PC-9 (cell line): ENCODE data around the gene ITGB6.

Experiments used
- EZH2 ChIP-seq: fragments of 200-600 bp; sonication (generic); IDR thresholded peaks from 2 replicates; pipeline ENCODE4 v1.8.0; 2017; ENCODE audit warnings: antibody characterized with exemption, low read depth
- TF ChIP-seq, protein P1 (sequence below): fragments of 200-600 bp; sonication (generic); conservative IDR thresholded peaks from 2 replicates; pipeline ENCODE4 v1.6.1; 2017; ENCODE audit warnings: mixed run types, antibody characterized with exemption, mild to moderate bottlenecking, moderate library complexity

DNA sequence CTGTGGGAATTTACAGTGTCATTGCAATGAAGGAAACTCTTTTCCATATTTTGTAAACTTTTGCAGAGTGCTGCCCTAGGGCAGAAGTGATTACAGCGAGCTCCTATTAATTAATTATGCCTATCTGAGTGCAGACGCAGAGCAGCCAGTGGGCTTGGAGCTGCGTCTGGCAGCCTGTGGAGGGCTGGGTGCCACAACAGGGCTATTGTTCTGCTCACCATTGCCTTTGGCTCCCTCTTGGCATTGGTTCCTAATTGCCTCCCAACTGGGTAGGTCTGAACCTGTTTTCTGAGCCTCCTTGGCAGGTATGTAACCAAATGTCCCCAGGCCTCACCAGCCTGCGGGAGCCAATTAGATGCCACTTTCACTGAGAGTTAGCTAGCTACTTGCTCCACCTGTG lies 25.6 kb upstream of the ITGB6 start:
- TF ChIP-seq, protein P1, sequence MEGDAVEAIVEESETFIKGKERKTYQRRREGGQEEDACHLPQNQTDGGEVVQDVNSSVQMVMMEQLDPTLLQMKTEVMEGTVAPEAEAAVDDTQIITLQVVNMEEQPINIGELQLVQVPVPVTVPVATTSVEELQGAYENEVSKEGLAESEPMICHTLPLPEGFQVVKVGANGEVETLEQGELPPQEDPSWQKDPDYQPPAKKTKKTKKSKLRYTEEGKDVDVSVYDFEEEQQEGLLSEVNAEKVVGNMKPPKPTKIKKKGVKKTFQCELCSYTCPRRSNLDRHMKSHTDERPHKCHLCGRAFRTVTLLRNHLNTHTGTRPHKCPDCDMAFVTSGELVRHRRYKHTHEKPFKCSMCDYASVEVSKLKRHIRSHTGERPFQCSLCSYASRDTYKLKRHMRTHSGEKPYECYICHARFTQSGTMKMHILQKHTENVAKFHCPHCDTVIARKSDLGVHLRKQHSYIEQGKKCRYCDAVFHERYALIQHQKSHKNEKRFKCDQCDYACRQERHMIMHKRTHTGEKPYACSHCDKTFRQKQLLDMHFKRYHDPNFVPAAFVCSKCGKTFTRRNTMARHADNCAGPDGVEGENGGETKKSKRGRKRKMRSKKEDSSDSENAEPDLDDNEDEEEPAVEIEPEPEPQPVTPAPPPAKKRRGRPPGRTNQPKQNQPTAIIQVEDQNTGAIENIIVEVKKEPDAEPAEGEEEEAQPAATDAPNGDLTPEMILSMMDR = no peak
- no peak for TF ChIP-seq EZH2
